ENCODE data around the gene KCNC2.
"Not testable (repeated sequence)": the region's sequence is repeated elsewhere in the genome, so short reads cannot be mapped to it uniquely, and the experiment has no call there.

KCNC2 gene

DNA sequence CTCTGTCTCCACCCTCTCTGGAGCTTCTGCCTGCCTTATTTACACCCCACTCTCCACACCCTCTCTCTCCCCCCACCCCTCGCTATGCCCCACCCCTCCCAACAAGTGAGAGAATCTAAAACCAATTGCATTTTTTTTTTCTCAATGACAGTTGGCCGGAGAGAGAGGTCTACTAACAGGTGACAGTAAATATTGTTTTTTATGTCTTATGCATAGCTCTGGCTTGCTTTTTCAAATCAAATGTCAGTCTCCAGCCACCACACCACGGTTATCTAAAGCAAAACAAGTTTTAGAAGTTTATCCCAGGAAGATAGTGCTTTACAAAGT lies at the start of gene KCNC2:
TSS of gene KCNC2 (minus strand) at position 28 of the 327 bp plus-strand sequence.
- DNase-seq (ENCODE audit: extremely low read depth in 1 of 2, low read depth in 1 of 2): no peak

DNA sequence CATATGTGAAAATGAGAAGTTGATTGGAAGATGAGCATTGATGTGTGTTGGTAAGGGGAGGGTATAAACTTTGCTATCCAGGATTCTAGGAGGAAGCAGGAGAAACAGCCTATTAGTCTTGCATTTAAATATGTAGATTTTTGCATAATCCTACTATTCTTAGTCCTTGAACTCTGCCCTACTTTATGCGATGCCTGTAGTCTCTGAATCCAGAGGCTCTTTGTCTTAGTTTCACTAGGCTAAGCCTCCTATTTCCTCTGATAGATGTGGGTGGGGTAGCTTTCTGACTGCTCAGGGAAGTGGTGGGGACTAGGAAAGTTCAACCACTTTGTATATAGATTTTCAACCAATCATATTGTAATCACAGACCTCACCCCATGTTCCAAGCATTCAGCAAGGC lies 49.5 kb upstream of the KCNC2 start:
- no peak for DNase-seq (ENCODE audit: extremely low read depth in 1 of 2, low read depth in 1 of 2)

DNA sequence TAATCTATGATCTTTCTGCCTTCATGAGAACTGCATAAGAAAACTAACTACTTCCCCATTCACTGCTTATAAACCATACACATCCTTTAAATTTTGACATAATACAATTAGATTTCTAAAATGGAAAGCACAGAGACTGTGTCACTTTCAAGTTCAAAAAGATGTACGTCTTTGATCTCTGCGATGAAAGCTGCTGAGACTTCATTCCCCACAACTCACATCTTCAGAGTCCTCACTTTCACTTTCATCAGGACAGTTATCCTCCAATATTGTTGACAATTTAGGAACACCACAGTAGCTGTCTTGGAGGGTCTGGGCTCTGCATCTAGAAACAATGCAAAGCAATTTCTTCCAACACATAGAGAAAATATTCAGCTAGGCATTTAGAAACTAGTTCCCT lies 47.9 kb upstream of the KCNC2 start:
- DNase-seq (ENCODE audit: extremely low read depth in 1 of 2, low read depth in 1 of 2): no peak

DNA sequence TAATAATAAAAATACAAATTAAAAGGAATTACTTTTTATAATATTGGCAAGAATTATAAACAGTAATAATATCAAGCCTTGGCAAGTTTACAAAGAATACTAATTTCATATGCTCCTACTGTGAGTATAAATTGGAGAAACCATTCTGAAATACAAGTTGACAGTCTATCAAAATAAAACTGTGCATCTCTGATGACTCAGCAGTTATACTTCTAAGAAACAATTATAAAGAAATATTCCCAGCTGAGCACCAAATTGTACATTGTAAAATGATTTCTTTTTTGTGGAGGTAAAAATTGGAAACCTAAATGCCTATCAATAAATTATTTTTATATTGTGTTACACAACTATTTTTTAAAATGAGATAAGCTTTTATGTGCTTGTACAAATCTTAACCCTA lies 35.5 kb upstream of the KCNC2 start:
- no peak for DNase-seq (ENCODE audit: extremely low read depth in 1 of 2, low read depth in 1 of 2)

DNA sequence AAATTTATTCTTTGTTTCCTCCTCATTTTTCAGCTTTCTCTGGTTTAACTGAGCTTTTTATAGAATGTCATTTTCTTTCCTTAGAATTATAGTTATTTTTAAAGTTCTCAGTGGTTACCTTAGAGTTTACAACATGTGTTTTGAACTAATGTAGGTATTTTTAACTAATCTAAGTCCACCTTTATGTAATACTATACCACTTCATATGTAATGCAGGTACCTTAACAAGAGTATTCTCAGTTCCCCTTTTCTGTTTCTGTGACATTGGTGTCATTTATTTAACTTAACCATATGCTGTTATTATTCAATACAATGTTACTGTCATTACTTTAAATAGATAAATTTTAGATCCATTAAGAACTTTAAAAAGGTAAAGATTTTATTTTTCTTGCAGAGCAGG lies 30.3 kb upstream of the KCNC2 start:
- no peak for DNase-seq (ENCODE audit: extremely low read depth in 1 of 2, low read depth in 1 of 2)

DNA sequence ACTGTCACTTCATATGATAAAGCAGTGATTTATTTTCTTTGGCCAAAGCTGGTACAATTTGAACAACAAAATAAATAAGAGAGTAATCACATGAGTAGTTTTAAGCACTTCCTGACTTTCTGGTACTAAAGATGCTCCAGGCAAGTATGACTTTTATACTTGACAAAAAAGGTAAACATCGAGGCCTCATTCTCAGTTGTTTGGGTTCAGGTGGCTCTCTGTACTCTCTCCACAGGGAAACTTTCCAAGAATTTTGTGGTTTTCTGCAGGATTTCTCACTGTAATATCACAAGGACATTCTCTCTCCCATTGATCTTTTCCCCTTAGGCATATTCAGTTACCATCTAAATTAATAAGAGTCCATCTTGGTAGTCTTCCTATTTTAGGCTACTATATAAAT lies 26.6 kb upstream of the KCNC2 start:
- no peak for DNase-seq (ENCODE audit: extremely low read depth in 1 of 2, low read depth in 1 of 2)

DNA sequence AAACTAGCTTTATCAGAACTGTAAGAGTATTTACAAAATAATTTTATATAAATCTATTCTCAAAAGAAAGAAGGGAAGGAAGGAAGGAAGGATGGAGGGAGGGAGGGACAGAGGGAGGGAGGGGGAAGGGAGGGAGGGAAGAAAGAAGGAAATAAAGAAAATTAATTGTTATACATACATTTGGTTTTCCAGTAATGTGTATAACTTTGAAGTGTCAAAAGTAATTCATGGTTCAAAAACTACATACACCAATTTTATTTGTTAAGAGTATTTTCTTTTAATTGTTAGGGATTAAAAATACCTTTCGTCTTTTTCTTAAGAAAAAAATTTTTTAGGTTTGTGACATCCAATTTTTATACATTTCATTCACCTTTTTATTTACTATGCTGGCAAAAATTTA lies 17.5 kb upstream of the KCNC2 start:
- DNase-seq (ENCODE audit: extremely low read depth in 1 of 2, low read depth in 1 of 2): no peak

DNA sequence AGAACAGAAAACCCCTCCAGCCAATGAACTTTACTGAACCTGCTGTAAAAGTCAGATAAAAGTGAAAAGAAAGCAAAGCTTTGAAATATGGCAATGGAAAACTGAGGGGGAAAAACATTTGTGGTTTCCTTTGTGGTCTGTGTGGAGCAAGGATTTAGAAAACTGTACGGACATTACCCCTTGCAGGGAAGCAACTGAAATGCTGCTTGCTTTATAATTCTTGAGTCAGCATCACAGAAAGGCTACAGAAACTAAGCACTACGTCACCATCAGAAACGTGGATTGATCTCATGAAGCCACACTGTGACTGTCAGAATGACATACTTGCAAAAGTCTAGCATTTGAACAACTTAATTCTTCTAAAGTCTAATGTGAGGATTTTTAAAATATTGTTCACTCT lies 2.4 kb upstream of the KCNC2 start:
- DNase-seq (ENCODE audit: extremely low read depth in 1 of 2, low read depth in 1 of 2): no peak

DNA sequence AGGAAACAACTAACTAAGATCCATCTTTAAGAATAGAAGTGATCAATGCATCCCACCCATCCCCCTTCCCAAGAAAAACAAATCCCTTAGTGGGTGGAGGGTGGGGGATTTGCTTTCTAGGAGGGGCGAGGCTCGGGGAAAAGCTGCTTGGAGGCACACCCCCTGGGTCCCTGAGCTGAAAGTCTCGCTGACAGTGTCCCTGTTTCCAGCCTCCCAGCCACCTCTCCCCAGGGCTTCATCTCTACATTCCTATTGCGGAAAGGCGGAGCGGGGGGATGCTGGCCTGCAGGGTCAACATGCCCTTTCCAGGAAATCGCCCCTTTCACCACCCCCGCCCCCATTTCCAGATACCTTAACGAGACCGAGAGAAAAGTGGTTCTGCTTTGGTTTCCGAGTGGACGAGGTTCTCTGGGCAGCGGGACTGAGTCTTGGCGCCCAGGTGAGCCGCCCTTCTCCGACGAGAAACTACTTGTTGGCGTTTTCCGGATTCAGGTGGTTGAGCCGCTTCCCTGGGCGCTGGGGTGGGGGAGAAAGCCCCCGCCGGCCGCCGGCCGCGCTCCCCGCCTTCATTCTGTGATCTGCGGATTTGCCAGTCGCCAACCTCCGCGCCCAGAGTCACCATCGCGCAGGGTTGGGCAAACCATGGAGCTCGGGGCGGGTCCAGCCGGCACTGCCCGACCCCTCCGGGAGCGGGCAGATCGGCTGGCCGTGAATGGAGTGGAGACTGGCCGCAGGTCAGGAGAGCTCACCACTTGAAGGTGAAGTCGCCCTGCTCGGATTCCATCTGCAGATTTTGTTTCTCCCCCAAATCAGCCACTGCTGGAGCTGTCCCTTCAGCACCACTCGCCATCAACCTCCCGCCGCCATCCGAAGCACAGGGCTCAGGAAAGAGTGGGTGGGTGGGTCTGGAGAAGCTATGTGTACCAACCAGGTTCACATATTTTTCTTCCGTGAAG lies 505 bp downstream of the KCNC2 start:
- no peak for DNase-seq (ENCODE audit: extremely low read depth in 1 of 2, low read depth in 1 of 2)

DNA sequence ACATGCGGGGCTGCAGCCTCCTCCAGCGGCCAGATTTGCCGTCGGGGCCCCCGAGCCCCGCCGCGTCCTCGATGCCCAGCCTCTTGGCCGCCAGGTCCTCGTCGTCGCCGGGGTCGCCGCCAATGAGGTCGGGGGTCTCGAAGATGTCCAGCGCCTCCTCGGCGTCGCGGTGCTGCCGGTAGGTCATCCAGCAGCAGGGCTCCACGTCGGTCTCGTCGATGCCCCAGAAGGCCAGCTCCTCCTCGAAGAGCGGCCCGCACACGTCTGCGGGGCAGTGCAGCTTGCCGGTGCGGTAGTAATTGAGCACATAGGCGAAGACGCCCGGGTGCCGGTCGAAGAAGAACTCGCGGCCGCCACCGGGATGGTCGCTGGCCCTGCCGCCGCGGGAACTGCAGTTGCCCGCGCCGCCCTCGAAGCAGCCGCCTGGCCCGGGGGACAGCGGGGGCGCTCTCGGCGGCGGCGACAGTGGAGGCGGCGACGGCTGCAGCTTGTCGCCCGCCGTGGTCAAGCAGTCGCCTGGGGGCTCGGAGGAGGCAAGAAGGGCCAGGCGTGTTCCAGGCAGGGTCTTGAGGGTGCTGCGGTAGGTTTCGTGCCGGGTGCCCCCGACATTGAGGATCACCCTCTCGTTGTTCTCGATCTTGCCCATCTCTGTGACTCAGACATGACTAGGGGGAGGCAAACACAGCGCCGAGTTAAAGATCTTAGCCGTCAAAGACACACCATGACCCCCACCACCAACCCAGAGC lies 2.1 kb downstream of the KCNC2 start:
- no peak for DNase-seq (ENCODE audit: extremely low read depth in 1 of 2, low read depth in 1 of 2)

DNA sequence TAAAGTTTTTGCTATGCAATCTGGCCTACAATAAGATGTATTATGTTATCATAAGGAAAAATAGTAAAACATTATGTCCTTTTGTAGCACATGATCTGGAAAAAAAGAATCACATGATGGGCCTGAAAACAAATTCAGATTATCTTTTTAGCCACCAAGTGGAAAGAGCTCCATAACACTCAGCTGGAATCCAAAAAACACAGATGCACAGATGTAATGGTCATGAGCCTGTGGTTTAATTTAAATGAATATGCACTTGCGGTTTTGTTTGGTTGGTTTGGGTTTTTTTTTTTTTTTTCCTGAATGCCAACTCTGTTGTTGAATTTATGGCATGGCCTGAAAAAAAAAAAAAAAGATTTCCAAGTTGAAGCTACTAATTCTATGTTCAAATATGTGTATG lies 4.1 kb downstream of the KCNC2 start:
- DNase-seq (ENCODE audit: extremely low read depth in 1 of 2, low read depth in 1 of 2): no peak

DNA sequence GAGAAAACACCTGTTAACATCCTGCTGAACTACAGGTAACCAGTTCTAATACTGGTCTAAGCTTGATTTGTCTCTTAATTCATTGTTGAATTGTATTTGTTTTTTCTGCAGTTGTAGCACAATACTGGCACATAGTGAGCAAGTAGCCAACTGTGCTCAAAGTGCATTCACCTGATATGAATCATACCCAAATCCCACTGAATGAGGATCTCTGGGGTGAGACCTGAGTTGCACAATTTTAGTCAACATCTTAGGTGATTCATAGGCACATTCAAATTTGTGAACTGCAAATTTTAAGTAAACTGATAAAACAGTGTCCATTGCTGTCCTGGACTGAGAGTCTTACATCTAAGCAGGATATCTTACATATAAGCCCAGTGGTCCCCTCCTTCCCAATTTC lies 12.8 kb downstream of the KCNC2 start:
- DNase-seq (ENCODE audit: extremely low read depth in 1 of 2, low read depth in 1 of 2): no peak

DNA sequence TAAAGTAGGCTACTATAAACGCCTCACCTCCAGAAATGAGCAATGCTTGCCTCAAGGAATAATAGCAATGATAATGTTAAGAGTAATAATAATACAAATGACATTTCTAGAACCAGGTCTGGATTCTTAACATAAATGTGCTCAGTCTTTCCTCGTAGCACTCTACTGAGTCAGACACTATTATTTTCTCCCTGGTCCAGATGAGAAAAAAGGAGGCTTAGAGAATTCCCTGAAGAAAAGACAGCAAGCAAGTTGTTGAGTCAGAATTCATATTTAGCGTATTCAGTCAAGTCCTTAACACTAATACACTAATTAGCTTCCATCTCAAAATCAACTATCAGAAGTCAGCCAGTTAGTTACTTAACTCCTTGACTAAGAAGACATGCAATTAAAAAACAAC lies 13.2 kb downstream of the KCNC2 start:
- DNase-seq (ENCODE audit: extremely low read depth in 1 of 2, low read depth in 1 of 2): no peak

DNA sequence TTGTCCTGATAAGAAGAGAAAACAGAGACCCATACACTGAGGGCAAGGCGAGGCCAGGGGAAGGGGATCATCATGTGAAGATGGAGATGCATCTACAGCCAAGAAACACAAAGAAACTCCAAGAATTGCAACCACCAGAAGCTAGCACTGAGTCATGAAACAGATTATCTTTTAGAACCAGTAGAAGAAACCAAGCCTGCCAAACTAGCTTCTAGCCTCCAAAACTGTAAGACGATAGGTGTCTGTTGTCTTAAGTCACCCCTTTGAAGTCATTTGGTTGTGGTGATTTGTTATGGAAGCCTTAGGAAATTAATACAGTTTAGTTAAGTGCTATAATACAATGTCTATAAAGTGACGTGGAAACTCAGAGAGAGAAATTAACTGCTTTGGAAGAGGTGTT lies 15.4 kb downstream of the KCNC2 start:
- no peak for DNase-seq (ENCODE audit: extremely low read depth in 1 of 2, low read depth in 1 of 2)

DNA sequence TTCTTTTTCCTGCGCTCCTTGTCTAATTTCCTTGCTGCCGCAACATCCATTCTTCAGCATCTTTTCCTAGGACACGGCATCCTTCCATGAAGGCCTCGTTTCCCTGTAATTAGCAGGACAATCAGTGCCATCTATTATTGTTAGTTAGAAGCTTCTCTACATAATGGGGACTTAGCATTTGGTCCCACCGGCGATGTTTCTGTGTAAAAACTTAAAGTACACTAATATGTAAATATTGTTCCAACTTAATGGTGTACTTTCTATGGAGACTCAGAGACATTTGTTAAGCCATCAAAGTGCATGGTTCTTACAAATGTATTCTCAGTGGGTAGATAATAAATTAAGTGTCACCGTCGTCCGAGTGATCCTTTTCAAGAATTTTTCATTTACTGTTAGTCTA lies 17.4 kb downstream of the KCNC2 start:
- DNase-seq (ENCODE audit: extremely low read depth in 1 of 2, low read depth in 1 of 2): no peak

DNA sequence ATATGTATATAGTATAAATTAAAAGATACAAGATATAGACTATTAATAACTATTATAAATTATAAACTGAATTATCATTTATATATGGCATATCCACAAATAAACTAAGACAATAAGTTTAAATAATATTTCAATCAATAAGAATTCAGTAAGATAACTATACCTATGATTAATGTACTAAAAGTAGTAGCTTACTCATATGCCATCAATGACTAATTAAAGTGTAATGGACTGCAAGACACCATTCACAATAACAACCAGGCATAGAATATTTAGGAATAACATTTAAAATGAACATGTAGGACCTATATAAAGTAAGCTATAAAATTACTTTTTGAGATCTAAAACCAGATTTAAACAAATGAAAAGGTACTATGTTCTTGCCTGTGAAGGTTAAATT lies 18.8 kb downstream of the KCNC2 start:
- no peak for DNase-seq (ENCODE audit: extremely low read depth in 1 of 2, low read depth in 1 of 2)

DNA sequence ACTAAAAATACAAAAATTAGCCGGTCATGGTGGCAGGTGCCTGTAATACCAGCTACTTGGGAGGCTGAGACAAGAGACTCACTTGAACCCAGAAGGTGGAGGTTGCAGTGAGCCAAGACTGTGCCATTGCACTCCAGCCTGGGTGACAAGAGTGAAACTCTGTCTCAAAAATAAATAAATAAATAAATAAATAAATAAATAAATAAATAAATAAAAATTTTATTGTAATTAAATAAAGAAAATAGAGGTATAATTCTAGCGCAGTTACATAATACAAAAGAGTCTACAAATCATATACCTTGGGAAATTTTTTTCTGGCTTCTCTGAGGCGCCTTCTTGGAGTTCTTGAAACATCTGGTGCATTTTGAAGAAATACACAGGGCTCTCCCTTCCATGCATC lies 23.8 kb downstream of the KCNC2 start:
- not testable (repeated sequence) for DNase-seq (ENCODE audit: extremely low read depth in 1 of 2, low read depth in 1 of 2)

DNA sequence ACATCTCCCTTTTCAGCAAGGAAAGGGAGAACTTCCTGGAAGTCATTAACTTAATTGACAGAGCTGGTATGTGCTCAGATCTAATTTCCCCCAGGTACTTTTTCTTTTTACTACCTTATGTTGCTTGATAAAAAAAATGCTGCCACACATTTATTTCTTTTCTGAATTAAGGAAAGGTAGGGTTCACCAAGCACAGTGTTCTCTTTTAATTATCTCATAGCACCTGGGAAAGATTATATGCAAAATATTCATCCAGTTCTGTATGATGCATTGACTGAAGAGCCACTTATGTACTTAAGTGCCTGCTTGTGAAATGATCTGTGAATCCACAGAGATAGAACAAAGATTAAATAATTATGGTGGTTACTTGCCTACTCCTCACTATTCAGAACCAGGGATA lies 25.1 kb downstream of the KCNC2 start:
- no peak for DNase-seq (ENCODE audit: extremely low read depth in 1 of 2, low read depth in 1 of 2)

DNA sequence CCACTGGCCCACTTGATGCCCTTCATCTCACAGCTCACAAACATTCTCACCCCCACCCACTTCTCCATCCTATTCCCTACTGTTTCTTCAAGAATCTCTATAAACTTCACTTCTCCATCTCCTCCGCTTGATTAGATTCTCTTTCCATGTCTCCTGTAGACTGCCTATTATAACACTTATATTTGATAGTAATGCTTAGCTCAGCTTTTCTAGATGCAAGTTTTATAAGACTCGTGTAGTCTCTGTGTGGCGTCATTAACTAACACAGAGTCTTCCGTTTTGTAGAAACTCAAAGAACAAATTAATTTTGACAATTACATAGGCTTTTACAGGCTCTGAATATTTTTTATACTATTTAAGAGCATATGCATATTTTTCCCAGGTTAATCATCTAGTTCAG lies 25.7 kb downstream of the KCNC2 start:
- DNase-seq (ENCODE audit: extremely low read depth in 1 of 2, low read depth in 1 of 2): no peak

DNA sequence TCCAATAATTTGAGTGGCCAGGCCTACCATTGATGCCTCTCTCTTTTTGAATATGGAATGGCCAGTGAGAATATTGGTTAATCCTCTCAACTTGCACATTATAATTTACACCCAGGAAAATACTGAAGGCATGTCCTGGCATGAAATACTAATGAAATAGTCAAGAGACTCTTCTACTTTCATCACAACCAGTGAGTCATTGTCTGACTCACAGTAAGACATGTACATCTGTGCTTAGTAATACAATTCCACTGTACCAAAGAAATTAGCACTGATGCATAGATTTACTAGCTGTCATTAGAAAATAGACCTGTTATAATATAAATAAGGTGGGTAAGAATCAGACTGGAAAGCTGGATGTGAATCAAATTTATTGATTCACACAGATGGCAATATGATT lies 31.6 kb downstream of the KCNC2 start:
- DNase-seq (ENCODE audit: extremely low read depth in 1 of 2, low read depth in 1 of 2): no peak

DNA sequence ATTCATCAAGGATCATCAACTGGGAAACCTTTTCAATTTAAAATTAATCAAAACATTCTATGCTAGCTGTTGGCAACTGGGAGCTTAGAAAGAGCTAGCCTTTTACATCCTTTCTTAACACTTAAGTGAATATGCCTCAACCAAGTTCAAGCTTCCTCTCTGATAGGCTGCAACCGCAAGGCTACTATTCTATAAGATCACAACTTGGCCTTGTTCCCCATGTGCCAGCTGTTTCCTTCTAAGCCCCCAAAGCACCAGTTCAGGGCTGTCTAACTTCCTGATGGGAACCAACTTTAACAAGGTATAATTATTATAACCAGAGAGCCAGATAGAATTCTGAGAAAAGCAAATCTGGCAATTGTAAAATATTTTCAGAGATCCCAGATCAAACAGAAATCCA lies 37.0 kb downstream of the KCNC2 start:
- DNase-seq (ENCODE audit: extremely low read depth in 1 of 2, low read depth in 1 of 2): no peak

DNA sequence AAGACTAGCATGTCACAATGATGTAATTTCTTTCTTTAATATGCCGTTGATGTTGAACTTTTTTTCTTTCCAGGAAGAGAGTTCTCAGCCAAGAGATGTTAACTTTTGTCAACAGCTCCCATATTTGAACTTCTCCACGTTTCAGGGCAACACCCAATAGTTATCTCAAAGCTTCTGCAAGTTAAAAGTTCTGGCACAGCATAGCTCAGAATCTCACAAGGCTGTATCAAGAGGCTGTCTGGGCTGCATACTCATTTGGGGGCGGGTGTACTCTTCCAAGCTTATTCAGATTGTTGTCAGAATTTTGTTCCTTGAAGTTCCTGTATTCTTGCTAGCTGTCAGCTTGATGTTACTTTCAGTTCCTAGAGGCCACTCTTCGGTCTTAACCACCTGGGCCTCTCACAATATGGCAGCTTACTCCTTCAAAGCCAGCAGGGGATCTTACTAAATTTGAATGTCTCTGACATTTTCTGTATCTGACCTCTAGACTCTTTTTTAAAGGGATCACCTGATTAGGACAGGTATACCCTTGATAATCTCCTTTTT lies 38.9 kb downstream of the KCNC2 start:
- no peak for DNase-seq (ENCODE audit: extremely low read depth in 1 of 2, low read depth in 1 of 2)
